SK-N-MC (cell line): ENCODE results near the gene ZNF282.

Source experiments
- DNase-seq: peaks from one replicate; pipeline ENCODE4 v3.0.0-alpha.2; 2011; ENCODE audit warnings: low read depth, low spot score
- H3K27ac ChIP-seq: fragments of 200-600 bp; sonication (generic); 2 replicates; pipeline ENCODE4 v1.5.1; 2016; ENCODE audit warnings: mixed run types
- H3K36me3 ChIP-seq: fragments of 200-600 bp; sonication (generic); 2 replicates; pipeline ENCODE4 v1.6.1; 2017; ENCODE audit warnings: antibody characterized with exemption, low read length, mixed read lengths; ENCODE audit not compliant: insufficient read depth
- H3K4me3 ChIP-seq: fragments of 200-600 bp; sonication (generic); 2 replicates; pipeline ENCODE4 v1.5.1; 2016
- H3K9ac ChIP-seq: fragments of 200-600 bp; sonication (generic); 2 replicates; pipeline ENCODE4 v1.8.0; 2017; ENCODE audit warnings: mixed run types, mixed read lengths; ENCODE audit not compliant: insufficient read length
- H3K9me3 ChIP-seq: fragments of 200-600 bp; sonication (generic); 2 replicates; pipeline ENCODE4 v1.6.1; 2017; ENCODE audit warnings: low read depth, mild to moderate bottlenecking, antibody characterized with exemption, low read length, moderate library complexity, mixed read lengths
- EZH2 ChIP-seq: fragments of 200-600 bp; sonication (generic); IDR thresholded peaks from one replicate; pipeline ENCODE4 v1.6.1; 2017; ENCODE audit warnings: antibody characterized with exemption
- FOXP2 ChIP-seq: optimal IDR thresholded peaks from 2 replicates; pipeline ENCODE3; 2011; ENCODE audit warnings: mild to moderate bottlenecking, moderate library complexity; ENCODE audit not compliant: insufficient read depth; ENCODE audit errors: extremely low read length, control extremely low read depth
- POLR2AphosphoS5 ChIP-seq: IDR thresholded peaks from 2 replicates; pipeline ENCODE4 v1.6.1; 2012; ENCODE audit warnings: mild to moderate bottlenecking, low read depth, low read length, borderline replicate concordance

Gene ZNF282

GRCh38 chr7:149161241-149161848 is 34.0 kb upstream of the ZNF282 start:
- peaks cover 52% of the 10 kb centered on the region for H3K36me3 ChIP-seq
- H3K27ac ChIP-seq: no peak overlapping the region
- DNase-seq: no peak
- TF ChIP-seq EZH2 (no peak), FOXP2 (no peak), POLR2AphosphoS5 (no peak)
- H3K9ac ChIP-seq: no peak overlapping the region
- H3K4me3 ChIP-seq: no peak overlapping the region
- no peaks in the 10 kb centered on the region for H3K9me3 ChIP-seq

GRCh38 chr7:149166142-149166541 is 29.2 kb upstream of the ZNF282 start:
- Histone ChIP-seq H3K36me3 (peaks cover 65% of the 10 kb centered on the region), H3K9me3 (no peaks in the 10 kb centered on the region), H3K9ac (no peak overlapping the region), H3K4me3 (no peak overlapping the region), H3K27ac (no peak overlapping the region)
- no peak for TF ChIP-seq POLR2AphosphoS5
- TF ChIP-seq EZH2: no peak
- TF ChIP-seq FOXP2: no peak
- no peak for DNase-seq

- Histone ChIP-seq H3K36me3 (peaks cover 61% of the 10 kb centered on the region), H3K9me3 (no peaks in the 10 kb centered on the region), H3K4me3 (no peak overlapping the region), H3K27ac (no peak overlapping the region), H3K9ac (no peak overlapping the region)
- no peak for DNase-seq
- no peak for TF ChIP-seq EZH2
- no peak for TF ChIP-seq FOXP2
- no peak for TF ChIP-seq POLR2AphosphoS5
Measured at GRCh38 chr7:149166630-149167352, 28.6 kb upstream of the ZNF282 start.

- Histone ChIP-seq H3K9ac (no peak overlapping the region), H3K9me3 (no peaks in the 10 kb centered on the region), H3K4me3 (no peak overlapping the region), H3K27ac (no peak overlapping the region), H3K36me3 (peaks cover 65% of the 10 kb centered on the region)
- TF ChIP-seq FOXP2 (no peak), EZH2 (no peak), POLR2AphosphoS5 (no peak)
- no peak for DNase-seq
Measured at GRCh38 chr7:149171892-149172533, 23.3 kb upstream of the ZNF282 start.

- TF ChIP-seq EZH2: no peak
- TF ChIP-seq POLR2AphosphoS5: no peak
- TF ChIP-seq FOXP2: no peak
- peaks cover 66% of the 10 kb centered on the region for H3K36me3 ChIP-seq
- H3K27ac ChIP-seq: no peak overlapping the region
- no peak overlapping the region for H3K9ac ChIP-seq
- H3K9me3 ChIP-seq: no peaks in the 10 kb centered on the region
- no peak for DNase-seq
- H3K4me3 ChIP-seq: no peak overlapping the region
Measured at GRCh38 chr7:149172534-149172920, 22.8 kb upstream of the ZNF282 start.

GRCh38 chr7:149175150-149175549 is 20.2 kb upstream of the ZNF282 start:
- TF ChIP-seq EZH2 (no peak), POLR2AphosphoS5 (no peak), FOXP2 (no peak)
- DNase-seq: no peak
- Histone ChIP-seq H3K9ac (no peak overlapping the region), H3K9me3 (no peaks in the 10 kb centered on the region), H3K4me3 (no peak overlapping the region), H3K36me3 (peaks cover 71% of the 10 kb centered on the region), H3K27ac (no peak overlapping the region)

- H3K9ac ChIP-seq: no peak overlapping the region
- no peak for DNase-seq
- peaks cover 54% of the 10 kb centered on the region for H3K36me3 ChIP-seq
- no peaks in the 10 kb centered on the region for H3K9me3 ChIP-seq
- H3K4me3 ChIP-seq: no peak overlapping the region
- TF ChIP-seq FOXP2: no peak
- no peak for TF ChIP-seq POLR2AphosphoS5
- TF ChIP-seq EZH2: no peak
- no peak overlapping the region for H3K27ac ChIP-seq
Measured at GRCh38 chr7:149179241-149179640, 16.1 kb upstream of the ZNF282 start.

GRCh38 chr7:149180722-149181449 is 14.5 kb upstream of the ZNF282 start:
- Histone ChIP-seq H3K4me3 (no peak overlapping the region), H3K9me3 (no peaks in the 10 kb centered on the region), H3K27ac (no peak overlapping the region), H3K9ac (no peak overlapping the region), H3K36me3 (peaks cover 40% of the 10 kb centered on the region)
- no peak for TF ChIP-seq POLR2AphosphoS5
- no peak for TF ChIP-seq EZH2
- no peak for TF ChIP-seq FOXP2
- DNase-seq: no peak
